Activated T-helper 9 cell treated with anti-CD3 and anti-CD28 coated beads, Interleukin-2, amount 50 U/mL, for 16 hours (primary cell): ENCODE measurements around the gene ACO2.
"Not testable (repeated sequence)": the region's sequence is repeated elsewhere in the genome, so short reads cannot be mapped to it uniquely, and the experiment has no call there.

ENCODE experiments used
- DNase-seq: peaks from one replicate; pipeline ENCODE4 v3.0.0-alpha.2; 2020; ENCODE audit warnings: low read depth

ACO2 gene

DNA sequence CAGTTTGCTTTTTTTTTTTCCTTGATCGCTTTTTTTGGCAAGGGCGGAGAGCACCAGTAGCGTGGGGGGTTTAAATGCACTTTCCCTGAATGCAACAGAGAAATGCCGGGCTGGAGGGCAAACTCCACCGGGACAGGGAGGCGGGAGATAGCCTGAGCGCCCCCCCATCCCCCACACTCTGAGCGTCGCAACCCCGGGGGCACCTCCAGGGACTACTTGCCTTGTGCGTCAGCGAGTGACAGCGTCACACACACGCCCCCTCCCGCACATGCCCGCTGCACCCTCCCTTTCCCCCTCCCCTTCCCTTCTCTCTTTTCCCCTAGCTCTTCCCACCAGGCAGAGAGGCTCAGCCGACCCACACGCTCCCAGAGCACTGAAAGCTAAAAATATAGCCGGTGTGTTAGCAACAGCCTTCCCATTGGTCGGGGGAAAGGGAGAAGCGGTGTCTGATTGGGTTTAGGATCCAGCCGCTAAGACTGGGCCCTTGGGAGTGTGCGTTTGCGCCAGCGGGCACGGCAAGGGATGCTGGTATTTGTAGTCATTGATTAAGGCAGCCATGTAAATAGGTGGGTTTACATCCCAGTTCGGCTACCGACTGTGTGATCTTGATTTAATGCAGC is 20.6 kb upstream of the ACO2 start:
- DNase-seq = peak; percentile 81

DNA sequence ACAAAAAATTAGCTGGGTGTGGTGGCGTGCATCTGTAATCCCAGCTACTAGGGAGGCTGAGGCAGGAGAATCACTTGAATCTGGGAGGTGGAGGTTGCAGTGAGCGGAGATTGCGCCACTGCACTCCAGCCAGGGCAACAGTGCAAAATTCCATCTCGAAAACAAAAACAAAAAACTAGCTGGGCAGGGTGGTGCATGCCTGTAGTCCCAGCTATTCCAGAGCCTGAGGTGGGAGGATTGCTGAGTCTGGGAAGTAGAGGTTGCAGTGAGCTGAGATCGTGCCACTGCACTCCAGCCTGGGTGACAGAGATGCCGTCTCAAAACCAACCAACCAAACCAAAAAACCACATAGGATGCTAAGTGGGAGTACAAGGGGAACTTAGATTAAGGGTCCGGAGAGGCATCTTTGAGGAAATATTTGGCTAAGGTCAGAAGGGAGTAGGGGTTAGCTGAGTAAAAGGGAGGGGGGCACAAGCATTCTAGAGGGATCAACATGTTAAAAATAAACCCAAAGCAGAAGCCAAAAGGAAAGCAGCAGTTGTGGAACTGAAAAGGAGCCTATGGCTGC is 10.7 kb upstream of the ACO2 start:
- no peak for DNase-seq

DNA sequence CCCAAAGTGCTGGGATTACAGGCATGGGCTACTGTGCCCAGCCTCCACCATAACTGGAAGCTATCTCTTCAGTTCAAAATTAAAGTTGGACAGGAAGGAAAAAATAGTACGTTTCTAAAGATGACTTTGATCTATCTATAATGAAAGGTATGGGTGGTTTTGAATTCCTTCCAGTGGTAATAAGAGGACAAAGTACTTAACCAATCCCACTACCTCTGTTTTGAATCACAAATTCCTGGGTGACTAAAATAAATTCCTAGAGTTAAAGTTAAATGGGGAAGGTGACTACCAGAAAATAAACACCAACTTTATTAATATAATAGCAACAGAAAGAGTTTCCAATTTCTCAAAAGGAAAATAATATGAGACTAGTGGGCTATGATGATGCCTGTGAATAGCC is 9.5 kb upstream of the ACO2 start:
- DNase-seq = no peak

DNA sequence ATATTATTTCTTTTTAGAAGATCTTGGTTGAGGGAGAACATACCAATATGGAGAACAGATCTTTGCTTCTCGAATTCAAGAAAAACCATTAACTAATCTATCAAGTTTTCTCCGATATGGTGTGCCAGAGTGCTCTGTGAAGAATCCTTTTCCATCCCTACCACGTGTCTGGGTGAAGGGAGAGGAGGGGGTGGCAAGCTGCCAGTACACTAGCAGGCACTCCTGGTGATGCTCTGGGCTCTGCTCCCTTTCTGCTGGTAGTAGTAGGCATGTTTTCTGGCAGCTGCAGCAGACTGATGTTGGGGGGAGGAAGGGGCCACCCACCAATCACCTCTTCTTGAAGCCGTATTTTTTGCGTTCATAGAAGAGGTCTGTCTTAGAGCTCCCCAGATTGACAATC is 8.8 kb upstream of the ACO2 start:
- DNase-seq = not testable (repeated sequence)

DNA sequence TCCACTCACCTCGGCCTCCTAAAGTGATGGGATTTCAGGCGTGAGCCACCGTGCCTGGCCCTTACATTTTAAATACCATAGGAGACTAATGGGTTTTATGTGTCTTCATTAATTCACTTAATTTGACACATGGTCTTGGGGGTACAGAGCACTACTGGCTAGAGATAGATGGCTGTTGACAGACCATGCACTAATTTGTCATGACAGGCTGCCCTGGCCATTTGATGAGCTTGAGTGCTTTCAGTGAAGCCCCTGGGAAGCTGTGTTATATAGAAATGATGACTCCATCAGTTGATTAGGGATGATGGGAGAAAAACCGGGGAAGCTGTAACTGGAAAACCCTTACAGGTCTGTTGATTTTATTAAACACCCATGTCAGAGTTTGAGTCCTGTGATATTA is 7.0 kb upstream of the ACO2 start:
- no peak for DNase-seq

DNA sequence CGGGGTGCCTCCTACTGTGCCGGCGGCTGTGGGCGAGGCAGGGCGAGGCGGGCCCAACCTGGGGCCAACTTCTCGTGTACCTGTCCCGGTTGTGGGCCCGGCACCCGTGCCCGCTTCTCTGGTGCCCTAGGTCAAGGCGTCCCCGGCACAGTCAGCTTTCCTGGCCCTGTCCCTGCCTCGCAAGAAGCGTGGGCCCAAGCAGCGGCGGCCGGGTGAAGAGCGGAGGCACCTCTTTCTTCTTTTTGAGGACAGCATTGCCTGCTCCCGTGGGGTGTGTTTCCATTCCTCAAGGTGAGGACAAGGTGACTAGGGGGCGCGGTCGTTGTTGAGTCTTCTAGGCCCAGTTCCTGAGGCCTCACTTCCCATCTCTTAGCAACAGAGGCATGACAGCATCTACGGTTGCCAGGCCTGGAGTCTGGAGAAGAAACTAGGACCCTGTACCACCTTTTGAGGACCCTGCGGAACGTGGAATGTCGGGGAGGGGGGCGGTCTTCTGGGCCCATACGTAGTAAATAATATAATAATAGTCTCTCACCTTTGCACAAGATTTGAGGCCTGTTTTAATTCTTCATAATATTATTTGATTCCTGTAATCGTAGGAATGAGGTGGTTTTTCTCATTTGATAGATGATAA is 418 bp downstream of the ACO2 start:
- DNase-seq = peak; percentile 23

DNA sequence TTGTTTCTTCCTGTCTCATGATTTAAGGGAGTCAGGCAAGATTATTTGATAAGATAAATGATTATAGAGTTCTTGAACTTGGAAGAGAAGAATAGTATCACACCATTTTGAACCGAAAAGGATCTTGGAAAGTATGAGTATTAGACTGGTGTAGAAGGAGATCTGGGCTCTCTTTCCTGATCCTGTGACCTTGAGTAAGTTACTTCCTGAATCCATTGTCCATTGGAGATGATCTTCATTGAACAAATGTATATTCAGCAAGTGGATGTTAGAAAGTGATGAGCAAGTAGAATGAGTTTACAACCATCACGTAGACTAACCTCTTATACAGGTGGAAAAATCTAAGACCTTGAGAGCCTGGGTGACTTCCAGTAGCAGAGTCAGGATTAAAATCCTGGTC is 2.0 kb downstream of the ACO2 start:
- DNase-seq = no peak

DNA sequence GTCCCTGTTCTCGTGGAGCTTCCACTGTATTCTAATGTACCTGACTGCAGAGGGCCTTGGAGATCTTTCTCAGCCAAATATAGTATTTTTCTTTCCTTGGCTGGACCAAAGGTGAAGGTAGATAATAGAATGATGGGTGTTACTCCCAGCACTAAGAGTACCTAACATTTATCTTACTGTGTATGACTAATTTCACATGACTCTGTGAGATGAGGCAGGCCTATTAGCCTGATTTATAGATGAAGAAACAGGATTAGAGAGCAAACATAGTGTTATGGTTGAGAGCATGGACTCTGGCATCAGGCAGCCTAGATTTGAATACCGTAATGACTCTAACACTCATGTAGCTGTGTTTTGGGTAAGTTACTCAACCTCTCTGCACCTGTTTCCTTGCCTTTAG is 2.7 kb downstream of the ACO2 start:
- DNase-seq = no peak

DNA sequence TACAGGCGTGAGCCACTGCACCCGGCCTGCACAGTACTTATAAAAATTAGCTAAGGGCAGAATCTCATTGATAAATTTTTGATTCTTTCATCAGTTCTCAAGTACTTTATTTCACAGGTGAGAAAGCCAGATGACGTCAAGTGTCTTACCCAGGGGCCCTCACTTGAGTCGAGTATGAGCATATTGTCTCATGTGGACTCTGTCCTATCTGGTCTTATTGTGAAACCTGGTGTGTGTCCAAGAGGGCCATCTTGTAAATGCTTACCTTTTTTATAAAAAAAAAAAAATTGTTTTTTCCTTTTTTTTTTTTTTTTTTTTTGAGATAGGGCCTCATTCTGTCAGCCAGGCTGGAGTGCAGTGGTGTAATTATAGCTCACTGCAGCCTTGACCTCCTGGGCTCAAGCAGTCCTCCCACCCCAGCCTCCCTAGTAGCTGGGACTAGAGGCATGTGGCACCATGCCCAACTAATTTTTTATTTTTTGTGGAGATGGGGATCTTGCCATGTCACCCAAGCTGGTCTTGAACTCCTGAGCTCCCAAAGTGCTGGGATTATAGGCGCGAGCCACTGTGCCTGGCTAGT is 6.0 kb downstream of the ACO2 start:
- no peak for DNase-seq

DNA sequence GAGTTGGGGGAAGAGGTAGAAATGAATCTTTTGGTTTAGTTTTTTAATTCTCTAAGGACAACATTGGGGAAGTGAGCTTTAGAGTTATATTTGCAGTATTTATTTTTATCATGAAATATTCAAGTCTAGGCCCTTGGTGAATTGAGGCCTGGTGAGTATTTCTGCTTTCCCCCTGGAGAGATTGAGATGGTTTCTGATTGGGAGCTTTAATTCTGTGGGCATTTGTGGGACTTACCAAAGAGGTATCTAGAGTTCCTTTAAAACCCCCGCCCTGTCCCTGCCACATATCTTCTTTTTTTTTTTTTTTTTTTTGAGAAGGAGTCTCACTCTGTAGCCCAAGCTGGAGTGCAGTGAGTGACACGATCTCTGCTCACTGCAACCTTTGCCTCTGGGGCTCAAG is 9.6 kb downstream of the ACO2 start:
- no peak for DNase-seq

DNA sequence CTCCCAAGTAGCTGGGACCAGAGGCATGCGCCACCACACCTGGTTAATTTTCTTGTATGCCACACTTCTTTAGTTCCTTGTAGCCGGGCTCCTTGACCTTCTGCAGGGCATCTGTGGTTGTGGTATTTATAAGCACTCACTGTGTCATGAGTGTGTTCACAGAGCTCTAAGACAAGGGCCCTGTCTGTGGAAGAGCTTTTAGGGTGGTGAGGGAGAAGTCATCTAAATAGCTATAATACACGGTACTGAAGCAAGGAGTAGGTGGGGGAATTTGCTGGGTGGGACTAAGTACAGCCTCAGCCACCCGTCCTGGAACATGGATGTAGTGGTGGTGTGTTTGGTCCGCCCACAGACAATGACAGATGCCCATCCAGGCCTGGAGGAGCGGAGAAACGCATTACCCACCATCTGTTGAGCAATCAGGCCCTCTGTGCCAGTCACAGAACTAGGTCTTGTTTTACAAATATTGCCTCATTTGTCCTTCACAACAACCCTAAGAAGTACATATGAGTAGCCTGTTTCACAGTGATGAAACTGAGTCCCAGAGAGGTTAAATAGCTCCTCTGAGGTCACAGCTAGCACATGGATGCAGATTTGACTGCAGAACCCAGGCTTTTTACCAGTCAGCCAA is 10.1 kb downstream of the ACO2 start:
- DNase-seq = no peak

DNA sequence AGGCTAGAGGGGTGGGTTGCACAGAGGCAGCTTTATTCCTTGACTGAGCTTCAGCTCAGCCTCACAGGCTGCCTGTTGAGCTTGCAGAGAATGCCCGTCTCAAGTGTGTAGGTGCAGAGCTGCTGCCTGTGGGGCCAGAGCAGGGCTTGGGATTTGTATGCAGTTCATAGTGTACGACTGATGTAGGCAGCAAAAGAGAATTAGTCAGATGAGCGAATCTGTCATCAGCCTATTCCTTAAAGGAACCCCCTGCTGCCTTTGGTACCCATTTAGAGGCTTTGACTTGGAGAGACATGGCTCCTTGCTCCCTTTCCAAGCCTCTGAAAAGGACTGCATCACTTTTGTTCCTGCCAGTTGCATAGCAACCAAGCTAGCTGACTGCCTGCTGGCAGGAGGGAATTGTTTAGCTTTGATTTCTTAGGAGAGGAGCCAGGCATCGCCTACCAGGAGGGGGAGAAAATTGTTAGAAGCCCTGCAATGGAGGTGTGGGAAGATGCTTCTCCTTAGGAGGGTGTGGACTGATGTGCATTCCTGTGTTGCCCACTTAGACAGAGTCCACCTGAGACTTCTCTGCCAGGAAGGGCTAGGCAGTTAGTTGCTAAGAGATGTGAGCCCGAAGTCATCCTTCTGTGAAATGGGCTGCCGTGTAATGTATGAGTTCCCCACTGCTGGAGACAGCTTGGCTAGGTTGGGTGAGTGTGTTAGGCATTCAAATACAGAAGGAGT is 10.9 kb downstream of the ACO2 start:
- no peak for DNase-seq

DNA sequence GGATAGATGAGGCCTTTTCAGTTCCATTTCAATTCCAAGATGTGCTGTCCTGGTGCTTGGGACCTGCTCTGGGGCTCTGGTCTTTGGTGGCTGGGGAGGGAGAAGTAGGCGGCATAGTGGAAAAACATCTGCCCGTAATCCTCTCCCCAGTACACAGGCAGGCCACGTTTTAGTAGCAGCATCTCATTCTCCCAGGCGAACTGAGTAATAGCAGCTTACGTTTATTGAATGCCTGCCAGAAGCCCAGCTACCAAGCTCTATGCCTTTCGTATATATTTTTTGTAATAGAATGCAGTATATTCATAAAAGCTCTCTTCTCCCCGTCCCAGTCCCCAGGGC is 11.4 kb downstream of the ACO2 start:
- no peak for DNase-seq

DNA sequence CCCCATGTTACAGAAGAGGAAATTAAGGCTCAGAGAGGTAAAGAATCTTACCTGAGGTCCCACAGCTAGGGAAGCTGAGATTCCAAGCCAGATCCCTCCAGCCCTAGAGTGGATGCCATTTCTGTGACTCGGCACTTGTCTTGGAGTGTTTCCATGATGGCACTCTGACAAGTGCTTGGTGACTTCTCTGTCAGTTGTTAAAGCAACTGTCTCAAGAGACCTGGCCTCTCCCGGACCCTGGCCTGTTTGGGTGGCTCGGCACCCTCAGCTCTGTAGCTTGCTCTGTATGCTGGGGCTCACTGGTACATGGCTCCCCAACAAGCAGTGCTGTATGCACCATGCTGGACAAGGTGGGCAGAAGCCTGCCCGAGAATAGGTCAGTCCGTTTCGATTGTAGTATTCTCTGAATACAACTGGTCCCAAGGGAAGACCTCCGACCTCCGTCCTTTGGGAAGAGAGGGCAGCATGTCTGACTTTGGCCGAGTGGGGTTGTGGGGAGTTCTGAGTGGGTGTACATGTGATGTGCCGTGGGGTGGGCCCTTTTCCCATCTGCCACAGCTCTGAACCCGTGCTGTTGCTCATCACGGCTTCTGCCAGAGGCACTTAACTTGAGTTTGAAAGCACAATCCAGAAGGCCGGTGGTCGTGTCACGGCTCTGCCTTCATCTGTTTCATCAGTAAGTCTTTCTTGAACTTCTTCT is 12.4 kb downstream of the ACO2 start:
- DNase-seq = no peak

DNA sequence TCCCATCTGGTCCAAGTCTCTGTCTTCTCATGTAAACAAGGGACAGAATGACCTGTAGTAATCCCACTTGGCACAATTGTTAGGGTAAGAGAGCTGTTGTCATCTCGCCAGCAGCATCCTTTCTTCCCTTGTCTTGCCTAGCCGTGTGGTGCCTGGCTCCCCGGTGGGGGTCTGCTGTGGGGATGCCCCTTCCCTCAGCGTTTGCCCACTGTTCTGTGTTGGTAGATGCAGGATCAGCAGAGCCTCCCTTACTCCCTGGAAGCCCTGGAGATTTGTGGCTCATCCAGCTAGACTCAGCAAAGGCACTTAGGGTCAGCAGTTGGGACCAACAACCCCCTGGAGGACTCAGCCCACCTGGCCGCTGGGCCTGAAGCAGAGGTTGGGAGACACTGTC is 13.0 kb downstream of the ACO2 start:
- no peak for DNase-seq

DNA sequence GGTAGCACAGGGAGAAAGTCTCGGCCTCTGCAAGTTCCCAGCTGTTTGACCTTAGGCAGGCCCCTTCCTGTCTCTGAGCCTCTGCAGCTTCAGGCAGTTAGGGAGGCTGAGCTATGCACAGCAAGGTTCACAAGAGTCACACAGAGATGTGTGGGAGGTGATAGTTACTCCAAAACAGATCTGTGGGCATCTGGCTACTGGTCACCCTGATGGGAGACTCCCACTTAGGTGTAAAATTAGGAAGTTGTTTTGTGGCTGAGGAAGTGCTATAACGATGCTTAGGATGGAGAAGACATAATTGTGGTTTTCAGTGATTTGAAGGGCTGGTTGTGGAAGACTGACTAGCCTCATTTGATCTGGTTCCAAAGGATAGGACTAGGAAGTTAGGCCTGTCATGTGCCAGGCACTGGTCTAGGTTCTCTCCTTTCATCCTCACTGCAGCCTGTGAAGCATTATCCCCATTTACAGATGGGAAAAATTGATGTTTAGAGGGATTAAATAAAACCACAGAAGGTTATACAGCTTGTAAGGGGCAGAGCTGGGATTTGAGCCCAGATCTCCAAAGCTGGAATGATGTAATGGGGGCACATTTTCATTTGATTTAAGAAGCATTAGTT is 13.5 kb downstream of the ACO2 start:
- no peak for DNase-seq

DNA sequence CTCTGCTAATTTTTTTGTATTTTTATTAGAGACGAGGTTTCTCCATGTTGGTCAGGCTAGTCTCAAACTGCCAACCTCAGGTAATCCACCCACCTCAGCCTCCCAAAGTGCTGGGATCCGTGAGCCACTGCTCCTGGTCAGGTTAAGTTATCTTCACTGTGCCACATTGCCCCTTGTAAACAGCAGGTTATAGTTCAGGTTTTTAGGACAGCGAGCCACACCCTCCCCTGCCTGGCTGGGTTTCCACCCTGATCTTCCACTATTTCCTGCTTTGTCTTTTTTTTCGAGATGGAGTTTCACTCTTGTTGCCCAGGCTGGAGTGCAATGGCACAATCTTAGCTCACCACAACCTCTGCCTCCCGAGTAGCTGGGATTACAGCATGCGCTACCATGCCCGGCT is 16.1 kb downstream of the ACO2 start:
- DNase-seq = no peak

DNA sequence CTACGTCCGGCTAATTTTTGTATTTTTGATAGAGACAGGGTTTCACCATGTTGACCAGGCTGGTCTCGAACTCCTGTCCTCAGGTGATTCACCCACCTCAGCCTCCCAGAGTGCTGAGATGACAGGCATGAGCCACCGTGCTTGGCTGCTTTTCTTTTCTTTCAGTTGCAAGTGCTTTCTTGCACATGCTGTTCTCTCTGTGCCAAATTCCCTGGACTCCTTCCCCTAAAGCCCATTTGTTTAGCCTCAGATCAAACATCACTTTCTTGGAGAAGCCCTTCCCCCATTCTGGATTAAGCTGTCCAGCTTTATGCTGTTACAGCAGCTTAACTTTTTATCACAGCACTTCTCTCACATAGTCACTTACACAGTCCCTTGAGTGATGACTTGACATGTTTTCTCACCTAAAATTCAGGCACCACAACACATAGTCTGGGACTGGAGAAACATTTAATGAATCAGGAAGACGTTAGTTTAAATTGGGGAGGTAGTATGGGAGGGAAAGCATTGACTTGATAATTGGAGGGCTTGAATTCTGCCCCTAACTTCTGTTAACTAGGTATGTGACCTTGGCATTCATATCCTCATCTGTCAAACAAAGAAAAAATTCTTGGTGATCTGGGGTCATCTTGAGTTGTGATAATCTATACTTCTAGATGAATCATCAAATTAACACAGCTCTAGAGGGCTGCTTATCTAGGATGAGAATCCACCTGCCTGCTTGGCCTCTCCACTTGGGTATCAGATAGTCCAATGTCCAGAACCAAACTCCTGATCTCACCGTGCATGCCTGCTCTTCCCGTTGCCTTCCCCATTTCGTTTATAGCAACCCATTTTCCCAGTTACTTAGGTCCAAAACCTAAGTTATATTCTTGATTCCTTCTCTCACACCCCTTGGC is 18.4 kb downstream of the ACO2 start:
- no peak for DNase-seq

DNA sequence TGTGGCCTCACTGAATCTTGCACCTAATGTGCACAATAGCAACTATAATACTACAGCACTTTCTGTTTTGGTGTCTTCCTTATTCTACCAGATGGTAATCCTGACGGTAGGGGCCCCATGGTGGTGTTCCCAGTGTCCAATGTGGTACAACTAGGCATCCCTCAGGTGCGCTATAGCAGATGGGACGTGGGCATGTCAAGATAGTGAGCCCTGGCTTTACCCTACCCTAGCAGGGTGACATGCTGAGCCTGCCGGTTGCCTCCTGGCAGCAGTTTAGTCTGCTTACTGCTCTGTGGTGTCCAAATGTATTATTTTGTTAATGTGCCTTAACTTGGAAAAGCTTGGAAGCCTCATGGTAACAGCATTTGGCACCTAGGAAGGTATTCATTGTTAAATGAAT is 19.2 kb downstream of the ACO2 start:
- DNase-seq = no peak

DNA sequence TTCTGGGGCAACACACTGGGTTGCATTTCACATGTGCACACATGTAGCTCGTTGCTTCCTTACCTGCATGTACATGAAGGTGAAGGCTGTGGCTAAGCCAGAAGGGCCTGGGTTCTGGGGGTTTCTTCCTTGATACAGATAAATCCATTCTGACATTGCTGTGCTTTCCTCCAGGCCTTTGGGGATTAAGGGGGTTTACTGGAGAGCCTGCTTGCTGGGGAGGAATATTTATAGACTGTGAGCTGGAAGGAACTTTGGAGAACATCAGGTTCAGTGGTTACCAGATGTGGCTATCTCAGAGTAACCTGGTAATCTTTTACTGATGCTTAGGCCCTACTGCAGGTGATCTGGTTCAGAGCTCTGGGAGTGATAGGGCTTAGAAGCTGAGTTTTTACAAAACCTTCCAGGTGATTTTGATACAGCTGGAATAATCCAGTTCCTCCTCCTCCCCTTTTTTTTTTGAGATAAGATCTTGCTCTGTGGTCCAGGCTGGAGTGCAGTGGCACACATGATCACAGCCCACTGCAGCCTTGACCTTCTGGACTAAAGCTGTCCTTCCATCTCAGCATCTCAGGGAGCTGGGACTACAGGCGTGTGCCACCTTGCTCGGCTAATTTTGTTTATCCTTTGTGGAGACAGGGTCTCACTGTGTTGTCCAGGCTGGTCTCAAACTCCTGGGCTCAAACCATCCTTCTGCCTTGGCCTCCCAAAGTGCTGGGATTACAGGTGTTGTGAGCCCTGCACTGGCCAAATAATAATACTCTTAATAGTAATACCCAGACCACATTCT is 19.9 kb downstream of the ACO2 start:
- DNase-seq = no peak
